SU-DHL-6 (cell line): ENCODE data around the gene RPS6KA1.

Source experiments
- EZH2phosphoT487 ChIP-seq: fragments of 200-600 bp; sonication (generic), shearing (Covaris generic); conservative IDR thresholded peaks from 2 replicates; pipeline ENCODE4 v1.6.1; 2018; ENCODE audit warnings: mild to moderate bottlenecking, antibody characterized with exemption, low read length, moderate library complexity, mixed read lengths
- TF ChIP-seq, protein P1 (sequence below): fragments of 200-600 bp; sonication (generic); IDR thresholded peaks from one replicate; pipeline ENCODE4 v1.5.1; 2017; ENCODE audit warnings: antibody characterized with exemption, mild to moderate bottlenecking, low read length, moderate library complexity; ENCODE audit not compliant: insufficient read depth, poor library complexity, severe bottlenecking

DNA sequence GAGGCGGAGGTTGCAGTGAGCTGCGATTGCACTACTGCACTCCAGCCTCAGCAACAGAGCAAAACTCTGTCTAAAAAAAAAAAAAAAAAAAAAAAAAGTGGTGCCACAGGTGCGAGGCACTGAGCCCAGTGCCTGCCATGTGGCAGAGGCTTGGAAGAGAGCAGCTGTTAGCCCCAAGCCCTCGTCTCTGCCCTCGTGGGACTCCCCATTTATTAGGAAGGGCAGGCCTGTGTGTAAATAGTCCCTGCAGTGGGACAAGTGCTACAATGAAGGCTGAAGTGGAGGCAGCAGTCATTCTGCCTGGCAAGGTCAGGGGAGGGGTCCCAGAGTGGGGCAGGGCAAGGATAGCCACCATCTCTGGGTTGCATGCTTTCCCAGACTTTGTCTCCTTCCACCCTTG is 6.5 kb downstream of the RPS6KA1 start:
- TF ChIP-seq, protein P1, sequence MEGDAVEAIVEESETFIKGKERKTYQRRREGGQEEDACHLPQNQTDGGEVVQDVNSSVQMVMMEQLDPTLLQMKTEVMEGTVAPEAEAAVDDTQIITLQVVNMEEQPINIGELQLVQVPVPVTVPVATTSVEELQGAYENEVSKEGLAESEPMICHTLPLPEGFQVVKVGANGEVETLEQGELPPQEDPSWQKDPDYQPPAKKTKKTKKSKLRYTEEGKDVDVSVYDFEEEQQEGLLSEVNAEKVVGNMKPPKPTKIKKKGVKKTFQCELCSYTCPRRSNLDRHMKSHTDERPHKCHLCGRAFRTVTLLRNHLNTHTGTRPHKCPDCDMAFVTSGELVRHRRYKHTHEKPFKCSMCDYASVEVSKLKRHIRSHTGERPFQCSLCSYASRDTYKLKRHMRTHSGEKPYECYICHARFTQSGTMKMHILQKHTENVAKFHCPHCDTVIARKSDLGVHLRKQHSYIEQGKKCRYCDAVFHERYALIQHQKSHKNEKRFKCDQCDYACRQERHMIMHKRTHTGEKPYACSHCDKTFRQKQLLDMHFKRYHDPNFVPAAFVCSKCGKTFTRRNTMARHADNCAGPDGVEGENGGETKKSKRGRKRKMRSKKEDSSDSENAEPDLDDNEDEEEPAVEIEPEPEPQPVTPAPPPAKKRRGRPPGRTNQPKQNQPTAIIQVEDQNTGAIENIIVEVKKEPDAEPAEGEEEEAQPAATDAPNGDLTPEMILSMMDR, result no peak
- no peak for TF ChIP-seq EZH2phosphoT487
